NCI-H1105 treated with DMSO at 0.1 percent for 48 hours (cell line): ENCODE measurements around the gene BEST1.
A peak's percentile ranks its signal among the peaks of the same experiment; 100 is the strongest.

Experiments used
- DNase-seq: peaks from one replicate; lab custom pipeline; 2025; lab: John Stamatoyannopoulos, UW

BEST1 gene

DNA sequence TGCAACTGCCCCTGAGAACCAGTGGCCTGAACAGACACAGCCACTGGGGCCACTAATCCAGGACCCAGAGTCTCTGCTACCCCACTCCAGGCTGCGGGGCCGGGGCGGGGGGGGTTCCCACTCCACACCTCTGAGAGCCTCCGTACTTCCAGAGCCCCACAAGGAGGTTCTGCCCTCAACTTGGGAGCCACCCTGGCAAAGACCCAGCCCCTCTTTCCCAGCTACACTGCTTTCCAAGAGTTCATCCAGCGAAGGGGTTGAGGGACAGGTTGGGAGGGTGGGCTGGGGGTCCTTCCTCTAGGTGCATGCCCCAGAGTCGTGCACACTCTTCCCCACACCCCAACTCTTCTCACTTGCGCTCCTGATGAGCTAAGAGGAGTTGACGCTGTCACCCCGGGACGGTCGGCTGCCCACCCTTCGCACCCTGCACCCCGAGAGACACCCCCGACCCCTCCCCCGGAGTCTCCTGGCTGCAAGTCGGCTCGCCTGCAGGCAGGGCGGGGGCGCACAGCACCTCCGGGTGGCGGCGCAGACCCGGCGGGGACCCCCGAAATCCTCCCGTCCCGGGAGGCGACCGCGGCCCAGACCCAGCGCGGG lies 33.3 kb upstream of the BEST1 start:
- DNase-seq: no peak

- DNase-seq: no peak
Observed at GRCh38 chr11:61917334-61918109, 32.6 kb upstream of the BEST1 start, which contains the start of gene RAB3IL1. RAB3IL1 (minus strand) TSS chr11:61917566; CDS start chr11:61917367, 199 bp downstream.

DNA sequence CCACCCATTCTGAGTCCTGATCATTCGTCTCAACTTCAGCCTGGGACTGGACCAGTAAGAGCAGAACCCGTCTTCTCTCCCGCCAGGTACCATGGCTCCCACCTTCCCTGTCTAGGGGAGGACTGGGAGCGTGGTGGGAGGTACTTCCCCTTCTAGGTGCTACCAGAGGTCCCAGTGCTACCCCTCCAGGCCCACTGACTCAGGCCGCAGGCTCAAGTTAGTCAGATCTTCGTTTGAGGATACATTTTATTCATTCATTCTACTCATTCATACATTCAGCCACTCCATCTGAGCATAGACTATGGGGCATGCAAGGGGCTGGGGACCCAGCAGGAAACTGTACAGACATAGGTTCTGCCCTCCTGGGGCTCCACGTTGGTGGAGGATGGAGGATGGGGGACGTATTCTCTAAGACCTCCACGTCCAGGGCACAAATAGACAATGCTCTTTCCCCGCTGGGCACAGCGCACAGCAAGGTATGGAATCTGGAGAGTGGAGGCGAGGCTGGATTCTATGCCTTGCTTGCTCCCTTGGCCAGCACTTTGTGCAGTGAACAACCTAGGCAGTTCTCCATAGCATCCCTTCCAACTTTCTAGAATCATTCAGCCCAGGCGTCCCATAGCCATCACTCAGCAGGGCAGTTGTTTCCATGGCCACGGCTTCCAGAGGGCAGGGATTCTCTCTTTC lies 31.8 kb upstream of the BEST1 start:
- DNase-seq: no peak

GRCh38 chr11:61918938-61919704 lies 31.0 kb upstream of the BEST1 start:
- DNase-seq: no peak

DNA sequence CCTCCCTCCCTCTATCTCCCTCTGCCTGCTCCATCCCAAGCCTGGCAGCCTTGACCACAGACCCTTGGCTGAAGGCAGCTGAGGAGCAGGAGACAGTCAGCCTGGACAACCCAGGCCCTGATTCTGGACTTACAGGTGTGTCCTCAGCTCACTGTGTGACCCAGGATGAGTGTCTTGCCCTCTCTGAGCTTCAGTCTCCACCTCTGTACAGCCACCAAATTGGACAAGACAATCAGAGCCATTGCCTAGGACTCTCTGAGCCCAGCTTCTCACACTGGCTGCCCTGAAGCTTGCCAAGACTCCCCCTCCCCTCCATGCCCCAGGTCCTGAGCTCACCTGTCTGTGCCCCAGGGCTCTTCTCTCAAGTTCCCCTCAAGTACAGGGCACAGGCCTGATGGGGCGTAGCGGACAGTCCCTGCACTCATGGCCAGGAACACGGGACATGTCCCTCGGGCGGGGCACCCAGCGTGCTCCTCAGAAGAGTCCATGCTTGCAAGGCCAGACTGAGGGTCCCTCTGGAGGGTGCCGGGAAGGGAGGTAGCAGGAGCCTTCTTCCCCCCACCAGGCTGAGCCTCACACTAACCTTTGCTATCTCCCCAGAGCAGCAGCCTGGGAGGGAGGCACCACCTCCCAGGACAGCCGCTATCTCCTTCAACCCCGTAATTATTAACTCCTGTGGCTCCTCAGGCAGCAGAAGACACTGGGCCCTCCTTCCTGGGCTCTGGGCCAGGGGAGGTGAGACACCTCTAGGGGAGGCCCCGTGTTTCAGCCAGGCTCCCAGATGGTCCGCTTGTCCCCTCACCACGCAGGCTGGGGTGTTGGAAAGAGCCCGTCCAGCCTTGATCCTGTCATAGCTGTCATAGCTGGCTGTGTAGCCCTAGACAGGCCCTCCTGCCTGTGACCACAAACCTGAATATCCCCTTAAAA lies 30.2 kb upstream of the BEST1 start:
- no peak for DNase-seq

DNA sequence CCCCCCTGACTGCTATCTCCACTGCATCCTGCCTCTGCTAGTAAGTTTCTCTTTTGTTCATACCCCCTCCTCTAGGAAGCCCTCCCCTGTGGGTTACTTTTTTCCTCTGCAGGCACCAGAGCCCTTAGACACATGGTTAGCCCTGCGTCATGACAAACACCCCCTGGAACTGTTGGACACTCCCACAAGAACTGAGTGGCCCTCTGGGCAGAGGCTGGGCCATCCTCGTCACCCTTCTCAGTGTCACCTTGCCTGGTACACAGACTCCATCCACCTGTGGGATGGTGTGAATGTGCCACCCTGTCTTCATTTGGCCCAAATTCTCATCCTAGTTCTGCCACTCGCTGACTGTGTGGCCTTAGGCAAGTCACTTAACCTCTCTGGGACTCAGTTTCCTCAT lies 28.7 kb upstream of the BEST1 start:
- DNase-seq: no peak

DNA sequence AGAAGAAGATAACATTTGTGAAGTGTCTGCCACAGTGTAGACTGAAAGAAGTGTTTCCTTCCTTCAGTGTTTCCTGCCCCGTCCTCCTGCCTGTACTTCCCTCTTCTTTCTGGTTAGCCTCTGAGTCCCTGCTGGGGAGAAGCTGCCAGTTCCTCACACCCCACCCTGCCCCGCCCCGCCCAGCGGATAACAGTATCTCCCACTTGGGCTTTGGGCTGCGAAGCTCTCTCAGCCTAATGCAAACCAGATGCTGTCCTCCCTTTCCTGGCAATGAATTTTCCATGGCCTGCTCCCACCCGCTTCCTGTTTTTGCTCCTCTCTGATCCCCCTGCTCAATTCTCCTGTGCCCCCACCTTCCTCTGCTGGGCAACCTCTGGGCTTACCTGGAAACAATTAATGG lies 27.6 kb upstream of the BEST1 start:
- no peak for DNase-seq

GRCh38 chr11:61923166-61924063 lies 26.7 kb upstream of the BEST1 start:
- no peak for DNase-seq

- no peak for DNase-seq
Observed at GRCh38 chr11:61924064-61924455, 26.1 kb upstream of the BEST1 start.

GRCh38 chr11:61925736-61926135 lies 24.4 kb upstream of the BEST1 start:
- no peak for DNase-seq

- no peak for DNase-seq
Observed at GRCh38 chr11:61926235-61926634, 23.9 kb upstream of the BEST1 start.

DNA sequence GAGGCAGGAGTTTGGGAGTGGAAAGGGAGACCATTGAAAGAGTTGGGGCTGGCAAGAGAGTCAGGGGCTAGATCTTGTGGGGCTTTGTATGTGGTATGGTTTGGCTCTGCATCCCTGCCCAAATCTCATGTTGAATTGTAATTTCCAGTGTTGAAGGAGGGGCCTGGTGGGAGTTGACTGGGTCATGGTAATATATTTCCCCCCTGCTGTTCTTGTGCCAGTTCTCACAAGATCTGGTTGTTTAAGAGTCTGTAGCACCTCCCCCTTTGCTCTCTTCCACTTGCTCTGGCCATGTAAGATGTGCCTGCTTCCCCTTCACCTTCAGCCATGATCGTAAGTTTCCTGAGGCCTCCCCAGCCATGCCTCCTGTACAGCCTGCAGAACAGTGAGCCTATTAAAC lies 22.6 kb upstream of the BEST1 start:
- no peak for DNase-seq

GRCh38 chr11:61928606-61929005 lies 21.5 kb upstream of the BEST1 start:
- DNase-seq: no peak

DNA sequence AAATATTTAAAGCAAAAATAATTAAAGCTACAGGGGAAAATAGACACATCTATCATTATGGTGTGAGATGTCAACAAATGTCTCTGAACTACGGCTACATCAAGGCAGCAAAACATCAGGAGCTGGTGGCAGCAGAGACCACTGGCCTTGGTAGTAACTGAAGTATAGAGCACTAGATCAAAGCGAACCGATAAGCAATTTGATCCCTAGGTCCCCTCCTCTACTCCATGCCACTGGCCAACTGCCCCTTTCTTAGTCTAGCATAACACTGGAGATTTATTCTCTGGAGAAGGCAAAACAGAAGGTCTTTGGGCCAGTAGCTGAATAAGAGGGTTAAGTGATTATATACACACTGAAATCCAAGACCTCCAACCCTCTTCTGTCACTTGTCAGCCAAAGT lies 19.2 kb upstream of the BEST1 start:
- DNase-seq: no peak

GRCh38 chr11:61935861-61936260 lies 14.3 kb upstream of the BEST1 start:
- no peak for DNase-seq

- no peak for DNase-seq
Observed at GRCh38 chr11:61940466-61940865, 9.7 kb upstream of the BEST1 start.

- no peak for DNase-seq
Observed at GRCh38 chr11:61945191-61945590, 5.0 kb upstream of the BEST1 start.

DNA sequence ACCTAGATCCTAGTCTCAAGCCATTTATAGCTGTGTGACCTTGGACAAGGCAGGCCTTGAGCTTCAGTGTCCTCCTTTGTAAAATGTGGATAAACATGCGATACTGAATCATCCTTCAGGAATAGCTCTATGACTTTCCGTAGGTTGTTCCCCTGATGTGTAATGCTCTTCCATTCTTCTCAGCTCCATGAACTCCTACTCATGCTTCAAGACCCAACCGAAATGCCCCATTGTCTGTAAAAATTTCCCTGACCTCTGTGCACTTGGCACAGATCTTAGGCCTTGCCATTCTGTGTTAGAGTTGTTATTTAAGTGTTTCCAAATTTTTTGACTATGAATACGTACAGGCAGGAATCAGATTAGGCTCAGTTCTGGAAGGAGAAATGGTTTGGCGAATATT lies 3.3 kb upstream of the BEST1 start:
- no peak for DNase-seq

GRCh38 chr11:61947486-61948210 lies 2.5 kb upstream of the BEST1 start:
- DNase-seq: peak; percentile 76

GRCh38 chr11:61948505-61948904 lies 1.6 kb upstream of the BEST1 start:
- DNase-seq: no peak
